GM12878 (cell line): Measurements from ENCODE around the gene MRS2. TPM values are rescaled to one million over a fixed set of nuclear protein-coding genes. Genes with fewer than 3 reads are reported as not detected.

Experiments
- ATAC-seq: fragments of 200-7000 bp; cut with Tn5 transposase; 3 replicates; pipeline ENCODE4 v1.9.1; 2020; ENCODE audit warnings: mild to moderate bottlenecking, moderate library complexity
- BruUV-seq: library from RNA; stranded (reverse); fragments of 400-500 nt; replicated peaks from 2 replicates; lab custom pipeline; 2021; lab: Mats Ljungman, UMichigan
- CTCF ChIA-PET: fragments of 300-600 bp; sonication (Branson Sonifier 250); formaldehyde crosslinking; extraction: SDS; loops from one replicate; lab custom pipeline; 2021; ENCODE audit warnings: inconsistent platforms; lab: Yijun Ruan, JAX
- POLR2A ChIA-PET: fragments of 350-600 bp; formaldehyde crosslinking; extraction: SDS; loops from one replicate; lab custom pipeline; 2021; ENCODE audit warnings: inconsistent platforms; lab: Charles Lee
- RAD21 ChIA-PET: fragments of 300-600 bp; sonication (Branson Sonifier 250); formaldehyde crosslinking; loops from one replicate; lab custom pipeline; 2023; ENCODE audit warnings: antibody characterized with exemption; ENCODE audit not compliant: unreplicated experiment; lab: Charles Lee
- SMC1A ChIA-PET: fragments of 300-600 bp; sonication (Branson Sonifier 250); formaldehyde crosslinking; loops from one replicate; lab custom pipeline; 2023; ENCODE audit not compliant: unreplicated experiment, uncharacterized antibody; lab: Charles Lee
- DNase-seq: peaks from one replicate; pipeline ENCODE4 v3.0.0-alpha.2; 2011; ENCODE audit warnings: low read depth, low spot score
- FAIRE-seq: peaks from 3 replicates; lab custom pipeline; 2011; peaks lifted over from hg19 to GRCh38; lab: Jason Lieb, UNC
- H2AFZ ChIP-seq: 2 replicates; pipeline ENCODE4 v1.6.0; 2011; ENCODE audit warnings: low read depth, low read length, control low read depth; ENCODE audit not compliant: control insufficient read depth
- H3K27ac ChIP-seq: 2 replicates; pipeline ENCODE4 v1.5.1; 2011; ENCODE audit warnings: control low read depth; ENCODE audit not compliant: control insufficient read depth, insufficient read depth
- H3K27me3 ChIP-seq, 2 experiments: replicated peaks in 1 of 2; 2 replicates each; pipeline versions ENCODE4 v1.6.0 to v1.6.1; 2011; ENCODE audit warnings: low read length in 1 of 2; ENCODE audit not compliant: control insufficient read depth in 2 of 2, insufficient read depth in 2 of 2
- H3K36me3 ChIP-seq, 2 experiments: 2 replicates each; pipeline ENCODE4 v1.5.1; 2011; ENCODE audit warnings: low read length in 1 of 2; ENCODE audit not compliant: control insufficient read depth in 2 of 2, insufficient read depth in 2 of 2
- H3K4me1 ChIP-seq: 2 replicates; pipeline ENCODE4 v1.6.1; 2011; ENCODE audit warnings: mild to moderate bottlenecking, low read length, moderate library complexity, mixed read lengths; ENCODE audit not compliant: control insufficient read depth, insufficient read depth
- H3K4me2 ChIP-seq: 2 replicates; pipeline ENCODE4 v1.6.0; 2011; ENCODE audit warnings: control low read depth; ENCODE audit not compliant: control insufficient read depth, insufficient read depth
- H3K4me3 ChIP-seq: fragments of 200-600 bp; sonication (generic); 2 replicates; pipeline ENCODE4 v1.5.1; 2016
- H3K79me2 ChIP-seq: 2 replicates; pipeline ENCODE4 v1.6.0; 2011; ENCODE audit warnings: low read length; ENCODE audit not compliant: control insufficient read depth, insufficient read depth
- H3K9ac ChIP-seq: 2 replicates; pipeline ENCODE4 v1.8.0; 2011; ENCODE audit warnings: low read length, control low read depth, mixed read lengths; ENCODE audit not compliant: control insufficient read depth, insufficient read depth
- H3K9me3 ChIP-seq: replicated peaks from 3 replicates; pipeline ENCODE4 v1.5.1; 2011; ENCODE audit warnings: mild to moderate bottlenecking, low read length; ENCODE audit not compliant: control insufficient read depth, insufficient read depth
- H4K20me1 ChIP-seq: 2 replicates; pipeline ENCODE4 v1.6.0; 2011; ENCODE audit not compliant: control insufficient read depth, insufficient read depth
- CBX3 ChIP-seq: fragments of 200-600 bp; sonication (generic); IDR thresholded peaks from 2 replicates; pipeline ENCODE4 v1.6.1; 2016; ENCODE audit warnings: low read depth, borderline replicate concordance
- CREM ChIP-seq: IDR thresholded peaks from 2 replicates; pipeline ENCODE4 v1.6.1; 2014; ENCODE audit warnings: antibody characterized with exemption, low read depth
- DPF2 ChIP-seq: fragments of 450-650 bp; IDR thresholded peaks from 2 replicates; pipeline ENCODE4 v1.6.1; 2017; ENCODE audit warnings: mild to moderate bottlenecking
- IKZF2 ChIP-seq, 2 experiments: fragments of 450-650 bp; IDR thresholded peaks; 2 replicates each; pipeline ENCODE4 v1.6.1; 2017; ENCODE audit warnings: mild to moderate bottlenecking in 2 of 2, moderate library complexity in 2 of 2
- JUND ChIP-seq: IDR thresholded peaks from 2 replicates; pipeline ENCODE4 v1.6.1; 2012; ENCODE audit warnings: low read depth, mild to moderate bottlenecking, low read length, improper control_type of control experiment, moderate library complexity
- MTA2 ChIP-seq: fragments of 450-650 bp; IDR thresholded peaks from 2 replicates; pipeline ENCODE4 v1.6.1; 2016; ENCODE audit warnings: low read depth, mild to moderate bottlenecking, moderate library complexity
- MYC ChIP-seq: IDR thresholded peaks from 2 replicates; pipeline ENCODE4 v1.6.1; 2011; ENCODE audit warnings: mild to moderate bottlenecking, low read length, moderate library complexity, inconsistent platforms; ENCODE audit not compliant: insufficient read depth, insufficient replicate concordance, insufficient read length, severe bottlenecking
- NBN ChIP-seq: fragments of 450-650 bp; IDR thresholded peaks from 2 replicates; pipeline ENCODE4 v1.6.1; 2016
- PML ChIP-seq: IDR thresholded peaks from 2 replicates; pipeline ENCODE4 v1.6.1; 2012; ENCODE audit warnings: low read length, inconsistent platforms
- RAD21 ChIP-seq: IDR thresholded peaks from 2 replicates; pipeline ENCODE4 v1.6.1; 2011; ENCODE audit warnings: mild to moderate bottlenecking, low read depth, low read length, moderate library complexity; ENCODE audit not compliant: insufficient read depth
- STAT3 ChIP-seq: IDR thresholded peaks from 2 replicates; pipeline ENCODE4 v1.6.1; 2011; ENCODE audit warnings: low read depth, low read length, improper control_type of control experiment
- SUZ12 ChIP-seq: fragments of 200-600 bp; sonication (generic); IDR thresholded peaks from one replicate; pipeline ENCODE4 v1.6.1; 2018; ENCODE audit warnings: antibody characterized with exemption, mild to moderate bottlenecking; ENCODE audit not compliant: unreplicated experiment
- TARDBP ChIP-seq: IDR thresholded peaks from 2 replicates; pipeline ENCODE4 v1.6.1; 2016; ENCODE audit warnings: borderline replicate concordance
- TCF12 ChIP-seq: IDR thresholded peaks from 2 replicates; pipeline ENCODE4 v1.6.1; 2011; ENCODE audit warnings: low read depth, mild to moderate bottlenecking, low read length
- TCF7 ChIP-seq: IDR thresholded peaks from 2 replicates; pipeline ENCODE4 v1.6.1; 2014; ENCODE audit warnings: antibody characterized with exemption, borderline replicate concordance
- ZNF217 ChIP-seq: fragments of 450-650 bp; IDR thresholded peaks from 2 replicates; pipeline ENCODE4 v1.6.1; 2017; ENCODE audit warnings: antibody characterized with exemption, mild to moderate bottlenecking
- WGBS: methylation state at CpG from one replicate; pipeline ENCODE4 v1.1.6; 2016; ENCODE audit warnings: low lambda C conversion rate; ENCODE audit not compliant: insufficient replicate concordance, insufficient coverage; ENCODE audit errors: missing lambda C conversion rate; 5-methylcytosine and 5-hydroxymethylcytosine counted together
- in situ Hi-C: fragments of 300-500 bp; cut with MboI; formaldehyde crosslinking; loops from 9 replicates; pipeline ENCODE4 v1.14.3; 2018; ENCODE audit warnings: mixed read lengths
- intact Hi-C: fragments of 100-400 bp; cut with micrococcal nuclease; formaldehyde crosslinking; loops from one replicate; pipeline ENCODE4 v1.14.2; 2022; ENCODE audit not compliant: unreplicated experiment
- polyA plus RNA-seq, 11 experiments: library from polyadenylated mRNA; depleted of rRNA in 4 of 11; unstranded in 6 of 11; stranded (reverse) in 5 of 11; fragments of >200 nt; fragmentation: Nextera tagmentation in 4 of 11; fragmentation: Illumina TruSeq in 1 of 11; extraction: Ambion mirVana in 4 of 11; extraction: Trizol in 1 of 11; gene quantifications; 1 replicate in 1 of 11; 2 replicates in 10 of 11; pipeline versions ENCODE4 v1.2.1 to v1.2.3, GENCODE V29; 2011 to 2016; ENCODE audit warnings: inconsistent platforms in 2 of 11, missing spikeins in 2 of 11, low read depth in 1 of 11
- total RNA-seq, 4 experiments: library from RNA; depleted of rRNA in 3 of 4; stranded (reverse); fragments of >200 nt in 3 of 4; fragmentation: Illumina TruSeq in 1 of 4; extraction: Trizol in 1 of 4; gene quantifications; 2 replicates each; pipeline versions ENCODE4 v1.2.1 to v1.2.3, GENCODE V29; 2013 to 2021
- TF ChIP-seq, protein P1 (sequence below): IDR thresholded peaks from 2 replicates; pipeline ENCODE4 v1.6.1; 2011; ENCODE audit warnings: borderline replicate concordance, low read depth, mild to moderate bottlenecking, moderate library complexity, low read length; ENCODE audit not compliant: insufficient read depth, poor library complexity, severe bottlenecking
- TF ChIP-seq, protein P2 (sequence below): IDR thresholded peaks from 2 replicates; pipeline ENCODE4 v1.6.1; 2012; ENCODE audit warnings: low read length, inconsistent platforms
- TF ChIP-seq, protein P3 (sequence below): IDR thresholded peaks from 2 replicates; pipeline ENCODE4 v1.6.1; 2011; ENCODE audit warnings: low read depth, low read length, improper control_type of control experiment, borderline replicate concordance

The MRS2 gene
- total and polyA plus RNA-seq, 10 of the 15 experiments (the other 5 are each of a cell fraction or from before 2014, with no cell fraction given) = 7.5 to 29.9 (median 24.2) TPM

DNA sequence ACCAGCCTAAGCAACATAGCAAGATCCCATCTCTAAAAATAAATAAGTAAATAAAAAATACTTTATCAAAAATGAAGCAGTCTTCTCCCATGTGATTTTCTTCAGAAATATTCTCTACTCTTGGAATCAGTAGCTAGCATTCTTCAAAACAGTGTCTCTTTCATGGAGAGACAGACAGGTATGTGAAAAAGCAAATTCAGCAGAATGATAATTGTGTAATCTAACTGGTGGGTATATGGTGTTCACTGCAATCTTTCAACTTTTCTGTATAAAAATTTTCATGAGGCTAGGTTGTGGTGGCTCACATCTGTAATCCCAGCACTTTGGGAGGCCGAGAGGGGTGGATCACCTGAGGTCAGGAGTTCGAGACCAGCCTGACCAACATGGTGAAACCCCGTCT is 7.9 kb downstream of the MRS2 start:
- RAD21 ChIA-PET = no interaction called here
- 100% methylated on average over 3 of the region's 3 CpGs for WGBS
- in situ Hi-C loops = no loop called here
- Histone ChIP-seq H3K4me3 (no peak overlapping the region), H3K4me1 (peaks cover 19% of the 10 kb centered on the region), H3K9me3 (no peaks in the 10 kb centered on the region), H3K27me3 (no peaks in the 10 kb centered on the region), H2AFZ (no peak overlapping the region), H4K20me1 (no peaks in the 10 kb centered on the region), H3K36me3 (peaks cover 4 to 17% of the 10 kb centered on the region in 2 experiments), H3K9ac (no peak overlapping the region), H3K79me2 (peaks cover 5% of the 10 kb centered on the region), H3K27ac (no peak overlapping the region), H3K4me2 (no peak overlapping the region)
- TF ChIP-seq NBN = no peak
- TF ChIP-seq, protein P1, sequence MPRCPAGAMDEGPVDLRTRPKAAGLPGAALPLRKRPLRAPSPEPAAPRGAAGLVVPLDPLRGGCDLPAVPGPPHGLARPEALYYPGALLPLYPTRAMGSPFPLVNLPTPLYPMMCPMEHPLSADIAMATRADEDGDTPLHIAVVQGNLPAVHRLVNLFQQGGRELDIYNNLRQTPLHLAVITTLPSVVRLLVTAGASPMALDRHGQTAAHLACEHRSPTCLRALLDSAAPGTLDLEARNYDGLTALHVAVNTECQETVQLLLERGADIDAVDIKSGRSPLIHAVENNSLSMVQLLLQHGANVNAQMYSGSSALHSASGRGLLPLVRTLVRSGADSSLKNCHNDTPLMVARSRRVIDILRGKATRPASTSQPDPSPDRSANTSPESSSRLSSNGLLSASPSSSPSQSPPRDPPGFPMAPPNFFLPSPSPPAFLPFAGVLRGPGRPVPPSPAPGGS = no peak
- TF ChIP-seq ZNF217 = no peak
- TF ChIP-seq STAT3 = no peak
- TF ChIP-seq TARDBP = no peak
- no peak for TF ChIP-seq DPF2
- TF ChIP-seq JUND = no peak
- TF ChIP-seq PML = no peak
- TF ChIP-seq, protein P2, sequence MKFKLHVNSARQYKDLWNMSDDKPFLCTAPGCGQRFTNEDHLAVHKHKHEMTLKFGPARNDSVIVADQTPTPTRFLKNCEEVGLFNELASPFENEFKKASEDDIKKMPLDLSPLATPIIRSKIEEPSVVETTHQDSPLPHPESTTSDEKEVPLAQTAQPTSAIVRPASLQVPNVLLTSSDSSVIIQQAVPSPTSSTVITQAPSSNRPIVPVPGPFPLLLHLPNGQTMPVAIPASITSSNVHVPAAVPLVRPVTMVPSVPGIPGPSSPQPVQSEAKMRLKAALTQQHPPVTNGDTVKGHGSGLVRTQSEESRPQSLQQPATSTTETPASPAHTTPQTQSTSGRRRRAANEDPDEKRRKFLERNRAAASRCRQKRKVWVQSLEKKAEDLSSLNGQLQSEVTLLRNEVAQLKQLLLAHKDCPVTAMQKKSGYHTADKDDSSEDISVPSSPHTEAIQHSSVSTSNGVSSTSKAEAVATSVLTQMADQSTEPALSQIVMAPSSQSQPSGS = no peak
- no peak for TF ChIP-seq RAD21
- no peak for TF ChIP-seq MYC
- TF ChIP-seq MTA2 = no peak
- no peak for TF ChIP-seq CBX3
- TF ChIP-seq IKZF2 (IDR thresholded peaks at IDR 0.05) = no peak
- no peak for TF ChIP-seq SUZ12
- TF ChIP-seq TCF12 = no peak
- TF ChIP-seq CREM = no peak
- TF ChIP-seq, protein P3, sequence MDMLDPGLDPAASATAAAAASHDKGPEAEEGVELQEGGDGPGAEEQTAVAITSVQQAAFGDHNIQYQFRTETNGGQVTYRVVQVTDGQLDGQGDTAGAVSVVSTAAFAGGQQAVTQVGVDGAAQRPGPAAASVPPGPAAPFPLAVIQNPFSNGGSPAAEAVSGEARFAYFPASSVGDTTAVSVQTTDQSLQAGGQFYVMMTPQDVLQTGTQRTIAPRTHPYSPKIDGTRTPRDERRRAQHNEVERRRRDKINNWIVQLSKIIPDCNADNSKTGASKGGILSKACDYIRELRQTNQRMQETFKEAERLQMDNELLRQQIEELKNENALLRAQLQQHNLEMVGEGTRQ = no peak
- no peak for TF ChIP-seq TCF7
- DNase-seq (no peak), FAIRE-seq (no peak), ATAC-seq (no peak)
- CTCF ChIA-PET = interaction anchor here (0.9 kb wide), 1 partner anchor 20 kb away, joined by 3 read pairs; no protein-coding TSS in a partner anchor
- SMC1A ChIA-PET = interaction anchor here (1.1 to 2.8 kb wide), 3 partner anchors 18 to 279 kb away, joined by 3 to 7 read pairs (median 6); no protein-coding TSS in a partner anchor
- intact Hi-C loops = no loop called here
- BruUV-seq = no TSS peak
- POLR2A ChIA-PET = interaction anchor here (0.6 kb wide), 1 partner anchor 95 kb away, joined by 3 read pairs; no protein-coding TSS in a partner anchor
